Erythroblast (primary cell): Measurements from ENCODE around the gene AVL9.

ENCODE experiments used
- GATA1 ChIP-seq: IDR thresholded peaks from 2 replicates; pipeline ENCODE4 v1.6.1; 2011; ENCODE audit warnings: low read depth, mild to moderate bottlenecking, control low read depth, low read length, moderate library complexity
- POLR2A ChIP-seq: IDR thresholded peaks from 2 replicates; pipeline ENCODE4 v1.6.1; 2011; ENCODE audit warnings: mild to moderate bottlenecking, low read length

DNA sequence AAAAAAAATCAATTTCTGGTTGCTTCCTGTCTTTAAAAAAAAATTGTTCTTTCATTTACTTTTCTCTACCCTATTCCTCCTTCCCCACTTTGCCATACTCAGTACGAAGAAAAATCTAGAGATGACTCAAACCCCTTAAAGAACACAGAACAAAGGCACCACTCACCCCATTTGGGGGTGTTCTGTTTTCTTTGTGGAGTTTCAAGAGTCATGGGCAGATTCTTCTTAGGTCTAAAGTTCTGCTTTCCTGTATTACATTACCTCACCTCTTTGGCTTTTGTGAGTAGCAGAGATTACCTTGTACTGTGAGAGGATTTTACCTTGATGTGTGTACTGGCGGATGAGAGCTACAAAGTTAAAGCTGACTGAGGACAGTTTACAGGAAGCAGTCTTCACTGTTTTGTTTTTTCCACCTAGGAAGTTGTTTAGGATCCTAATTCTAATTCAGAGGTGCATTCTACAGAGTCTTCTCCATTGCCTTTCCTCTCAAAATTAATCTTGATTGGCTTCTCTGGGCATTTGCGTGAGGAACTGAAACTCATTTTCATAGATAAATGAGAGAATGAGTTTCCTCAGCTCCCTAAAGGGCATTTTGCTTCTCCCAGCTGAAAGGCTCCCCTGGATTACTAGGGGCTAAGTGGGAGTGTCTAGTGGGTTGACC lies 20.7 kb downstream of the AVL9 start:
- TF ChIP-seq POLR2A (no peak), GATA1 (no peak)
